ENCODE measurements around the gene MYO10. TPM values are rescaled to one million over a fixed set of nuclear protein-coding genes. Genes with fewer than 3 reads are reported as not detected.

The MYO10 gene
- total and polyA plus RNA-seq, 2 donors (not counting 3 experiments of a cell fraction or from before 2014, with no cell fraction given), result 36.0 to 148 TPM

GRCh38 chr5:16732356-16732755 is 203.7 kb downstream of the MYO10 start:
- no peak for DNase-seq (ENCODE audit: low read depth, low spot score)
- peaks cover 24% of the 10 kb centered on the region for H3K79me2 ChIP-seq (ENCODE audit: control insufficient read depth, insufficient read depth, low read length)
- ChIA-PET CTCF (interaction anchor here (1.0 to 1.5 kb wide), 2 partner anchors 10 to 457 kb away, joined by 3 to 4 read pairs; no protein-coding TSS in a partner anchor), POLR2A (no interaction called here)
- no peak for TF ChIP-seq FOS (IDR thresholded peaks at IDR 0.05; ENCODE audit: borderline replicate concordance, insufficient read depth, low read length)
- TF ChIP-seq MYC (IDR thresholded peaks at IDR 0.05; ENCODE audit: low read depth, low read length), result no peak
- TF ChIP-seq POLR2A (IDR thresholded peaks at IDR 0.05; ENCODE audit: low read depth, low read length), result no peak
- TF ChIP-seq GATA2 (IDR thresholded peaks at IDR 0.05; ENCODE audit: insufficient read depth, insufficient read length, low read depth, low read length), result no peak
- TF ChIP-seq POLR2AphosphoS5 (IDR thresholded peaks at IDR 0.05; ENCODE audit: insufficient read depth, low read depth, low read length), result no peak
- no peak for TF ChIP-seq EZH2 (IDR thresholded peaks at IDR 0.05; ENCODE audit: borderline replicate concordance, low read depth, low read length, severe bottlenecking)
- no peak for TF ChIP-seq MAX (IDR thresholded peaks at IDR 0.05; ENCODE audit: insufficient read depth, insufficient read length)
- TF ChIP-seq JUN (IDR thresholded peaks at IDR 0.05; ENCODE audit: borderline replicate concordance, insufficient read depth, insufficient read length, low read depth), result no peak
- dilution Hi-C loops (cut with MboI; ENCODE audit: extremely low pct_ligation_motif_present, low sequenced_read_pairs), result no loop called here
- H4K20me1 ChIP-seq (replicated peaks; ENCODE audit: control insufficient read depth, extremely low read depth, insufficient read depth, low read length), result no peaks in the 10 kb centered on the region
- H3K9me3 ChIP-seq (replicated peaks; ENCODE audit: control insufficient read depth, insufficient read depth, low read length), result no peaks in the 10 kb centered on the region
- H3K36me3 ChIP-seq (ENCODE audit: control insufficient read depth in 2 of 2, extremely low read depth in 1 of 2, insufficient read depth in 2 of 2, low read length in 2 of 2), result peaks cover 11 to 19% of the 10 kb centered on the region in 2 experiments
- peaks cover 36% of the 10 kb centered on the region for H3K4me1 ChIP-seq (ENCODE audit: control insufficient read depth, extremely low read depth, insufficient read depth, low read length)
- H3K9me1 ChIP-seq (replicated peaks; ENCODE audit: control insufficient read depth, extremely low read depth, insufficient read depth, low read length), result no peaks in the 10 kb centered on the region
- no peak overlapping the region for H3K27ac ChIP-seq (ENCODE audit: insufficient read depth, low read depth, low read length)
- no peak overlapping the region for H3K9ac ChIP-seq (replicated peaks; ENCODE audit: extremely low read depth, insufficient read depth, low read length)
- H3K27me3 ChIP-seq (ENCODE audit: control insufficient read depth in 2 of 2, insufficient read depth in 2 of 2, low read length in 2 of 2), result no peaks in the 10 kb centered on the region
- no peak for FAIRE-seq
- no TSS peak for BruUV-seq (replicated peaks)
- intact Hi-C loops (cut with micrococcal nuclease), result no loop called here
- H2AFZ ChIP-seq (ENCODE audit: low read depth, low read length), result no peak overlapping the region
- no peak overlapping the region for H3K4me2 ChIP-seq (ENCODE audit: insufficient read depth, low read length)
- H3K4me3 ChIP-seq (replicated peaks in 1 of 3; ENCODE audit: insufficient read depth in 1 of 3, low read depth in 1 of 3, low read length in 3 of 3), result no peak overlapping the region
